ENCODE measurements around the gene LCE1A. TPM values are rescaled to one million over a fixed set of nuclear protein-coding genes. Genes with fewer than 3 reads are reported as not detected.

Gene LCE1A
- total RNA-seq, 1 donor from 2014 or later = not detected

GRCh38 chr1:152873495-152873894 is 46.2 kb downstream of the LCE1A start:
- peaks cover 4% of the 10 kb centered on the region for H3K27me3 Mint-ChIP-seq
- DNase-seq (ENCODE audit: low spot score, unreplicated experiment) = no peak
- TF ChIP-seq CTCF (IDR thresholded peaks at IDR 0.05; ENCODE audit: unreplicated experiment) = no peak
- no peak overlapping the region for H3K4me3 Mint-ChIP-seq (ENCODE audit: low read depth)
- H3K27ac Mint-ChIP-seq = no peak overlapping the region
- H3K36me3 Mint-ChIP-seq (ENCODE audit: insufficient read depth) = no peaks in the 10 kb centered on the region
- H3K4me1 Mint-ChIP-seq (ENCODE audit: low read depth) = no peaks in the 10 kb centered on the region
- H3K9me3 Mint-ChIP-seq (ENCODE audit: low read depth) = peaks cover 9% of the 10 kb centered on the region

GRCh38 chr1:152876827-152877226 is 49.6 kb downstream of the LCE1A start:
- DNase-seq (ENCODE audit: low spot score, unreplicated experiment) = no peak
- H3K4me1 Mint-ChIP-seq (ENCODE audit: low read depth) = no peaks in the 10 kb centered on the region
- H3K9me3 Mint-ChIP-seq (ENCODE audit: low read depth) = peaks cover 28% of the 10 kb centered on the region
- no peaks in the 10 kb centered on the region for H3K36me3 Mint-ChIP-seq (ENCODE audit: insufficient read depth)
- no peak for TF ChIP-seq CTCF (IDR thresholded peaks at IDR 0.05; ENCODE audit: unreplicated experiment)
- H3K27me3 Mint-ChIP-seq = no peaks in the 10 kb centered on the region
- H3K4me3 Mint-ChIP-seq (ENCODE audit: low read depth) = no peak overlapping the region
- no peak overlapping the region for H3K27ac Mint-ChIP-seq

Other genes starting within 250 kb of the LCE1A start
- not detected in 2 replicates for gene LCE3D, start 247.0 kb upstream of the LCE1A start, total RNA-seq
- gene LCE3C, start 227.2 kb upstream of the LCE1A start, total RNA-seq = not detected in 2 replicates
- not detected in 2 replicates for gene LCE3B, start 213.7 kb upstream of the LCE1A start, total RNA-seq
- not detected in 2 replicates for gene LCE3A, start 204.4 kb upstream of the LCE1A start, total RNA-seq
- not detected in 2 replicates for gene LCE2D, start 164.1 kb upstream of the LCE1A start, total RNA-seq
- not detected in 2 replicates for gene LCE2C, start 152.2 kb upstream of the LCE1A start, total RNA-seq
- gene LCE2B, start 141.3 kb upstream of the LCE1A start, total RNA-seq = not detected in 2 replicates
- gene LCE2A, start 129.1 kb upstream of the LCE1A start, total RNA-seq = not detected in 2 replicates
- gene LCE4A, start 119.3 kb upstream of the LCE1A start, total RNA-seq = not detected in 2 replicates
- not detected in 2 replicates for gene KPRP, start 69.4 kb upstream of the LCE1A start, total RNA-seq
- not detected in 2 replicates for gene LCE1F, start 52.3 kb upstream of the LCE1A start, total RNA-seq
- gene LCE1E, start 41.2 kb upstream of the LCE1A start, total RNA-seq = not detected in 2 replicates
- gene LCE1D, start 30.8 kb upstream of the LCE1A start, total RNA-seq = not detected in 2 replicates
- not detected in 2 replicates for gene LCE1C, start 20.8 kb upstream of the LCE1A start, total RNA-seq
- not detected in 2 replicates for gene LCE1B, start 15.5 kb upstream of the LCE1A start, total RNA-seq
- not detected in 2 replicates for gene LCE6A, start 15.4 kb downstream of the LCE1A start, total RNA-seq
- gene LCE7A, start 32.5 kb downstream of the LCE1A start, total RNA-seq = not detected in 2 replicates
- not detected in 2 replicates for gene SMCP, start 50.8 kb downstream of the LCE1A start, total RNA-seq
- not detected in 2 replicates for gene IVL, start 81.1 kb downstream of the LCE1A start, total RNA-seq
- not detected in 2 replicates for gene SPRR5, start 119.7 kb downstream of the LCE1A start, total RNA-seq
- gene SPRR4, start 143.2 kb downstream of the LCE1A start, total RNA-seq = not detected in 2 replicates
- not detected in 2 replicates for gene SPRR1A, start 156.6 kb downstream of the LCE1A start, total RNA-seq
- gene SPRR3, start 174.3 kb downstream of the LCE1A start, total RNA-seq = not detected in 2 replicates
- not detected in 2 replicates for gene SPRR1B, start 203.7 kb downstream of the LCE1A start, total RNA-seq
- gene SPRR2D, start 213.6 kb downstream of the LCE1A start, total RNA-seq = not detected in 2 replicates
- not detected in 2 replicates for gene SPRR2A, start 230.0 kb downstream of the LCE1A start, total RNA-seq
- not detected in 2 replicates for gene SPRR2B, start 244.1 kb downstream of the LCE1A start, total RNA-seq

All from progenitor cell of endocrine pancreas (in vitro differentiated cells).